Measurements from ENCODE around the gene VPS36.

The VPS36 gene

DNA sequence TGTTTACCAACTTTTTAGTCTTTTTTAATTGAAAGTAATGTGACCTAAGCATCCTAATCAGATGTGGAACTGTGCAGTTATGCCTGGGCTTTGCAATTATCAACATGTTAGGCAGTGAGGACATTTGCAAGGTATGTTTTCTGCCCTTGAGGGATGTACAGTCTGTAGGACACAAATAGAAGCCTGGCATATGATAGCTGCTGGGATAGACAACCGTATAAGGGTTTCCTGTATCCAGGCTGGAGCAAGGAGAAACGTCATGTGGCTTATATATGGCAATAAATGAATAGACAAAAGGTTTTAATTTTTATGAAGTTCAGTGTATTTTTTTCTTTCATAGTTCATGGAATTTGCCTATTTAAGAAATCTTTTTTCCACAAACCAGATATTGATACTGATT is 2.0 kb upstream of the VPS36 start:
- H3K9me3 ChIP-seq (replicated peaks; ENCODE audit: insufficient read depth, low read length), result no peaks in the 10 kb centered on the region
- H3K9ac ChIP-seq (ENCODE audit: low read length), result no peak overlapping the region
- peaks cover 25% of the 10 kb centered on the region for H3F3A ChIP-seq (ENCODE audit: insufficient read depth, low read length)
- TF ChIP-seq EZH2 (optimal IDR thresholded peaks at IDR 0.05; ENCODE audit: low read depth, low read length) (no peak), EZH2phosphoT487 (IDR thresholded peaks at IDR 0.05; ENCODE audit: low read length) (no peak)
- TF ChIP-seq, protein P1, sequence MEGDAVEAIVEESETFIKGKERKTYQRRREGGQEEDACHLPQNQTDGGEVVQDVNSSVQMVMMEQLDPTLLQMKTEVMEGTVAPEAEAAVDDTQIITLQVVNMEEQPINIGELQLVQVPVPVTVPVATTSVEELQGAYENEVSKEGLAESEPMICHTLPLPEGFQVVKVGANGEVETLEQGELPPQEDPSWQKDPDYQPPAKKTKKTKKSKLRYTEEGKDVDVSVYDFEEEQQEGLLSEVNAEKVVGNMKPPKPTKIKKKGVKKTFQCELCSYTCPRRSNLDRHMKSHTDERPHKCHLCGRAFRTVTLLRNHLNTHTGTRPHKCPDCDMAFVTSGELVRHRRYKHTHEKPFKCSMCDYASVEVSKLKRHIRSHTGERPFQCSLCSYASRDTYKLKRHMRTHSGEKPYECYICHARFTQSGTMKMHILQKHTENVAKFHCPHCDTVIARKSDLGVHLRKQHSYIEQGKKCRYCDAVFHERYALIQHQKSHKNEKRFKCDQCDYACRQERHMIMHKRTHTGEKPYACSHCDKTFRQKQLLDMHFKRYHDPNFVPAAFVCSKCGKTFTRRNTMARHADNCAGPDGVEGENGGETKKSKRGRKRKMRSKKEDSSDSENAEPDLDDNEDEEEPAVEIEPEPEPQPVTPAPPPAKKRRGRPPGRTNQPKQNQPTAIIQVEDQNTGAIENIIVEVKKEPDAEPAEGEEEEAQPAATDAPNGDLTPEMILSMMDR (IDR thresholded peaks at IDR 0.05; ENCODE audit: low read length), result no peak
- H3K9me2 ChIP-seq (replicated peaks; ENCODE audit: insufficient read depth, low read length), result no peaks in the 10 kb centered on the region
- no peak overlapping the region for H2AFZ ChIP-seq (ENCODE audit: low read length)
- H3K79me2 ChIP-seq (ENCODE audit: low read length), result peaks cover 65% of the 10 kb centered on the region
- H3K4me2 ChIP-seq (ENCODE audit: low read depth, low read length), result no peak overlapping the region
- no peak overlapping the region for H3K27ac ChIP-seq (ENCODE audit: low read length)
- no peaks in the 10 kb centered on the region for H3K27me3 ChIP-seq (replicated peaks; ENCODE audit: insufficient read depth, low read length)
- no peaks in the 10 kb centered on the region; the same call in 1 of the 2 replicates for H3K36me3 ChIP-seq (replicated peaks; ENCODE audit: insufficient read depth, low read length)
- H3K4me3 ChIP-seq (ENCODE audit: low read length), result no peak overlapping the region
- H4K20me1 ChIP-seq (ENCODE audit: insufficient read depth, low read length), result no peaks in the 10 kb centered on the region
- H3K4me1 ChIP-seq (ENCODE audit: low read length), result 0 out of 2 replicates have a peak, but pooled peaks cover 7% of the 10 kb centered on the region
- no peak for DNase-seq

DNA sequence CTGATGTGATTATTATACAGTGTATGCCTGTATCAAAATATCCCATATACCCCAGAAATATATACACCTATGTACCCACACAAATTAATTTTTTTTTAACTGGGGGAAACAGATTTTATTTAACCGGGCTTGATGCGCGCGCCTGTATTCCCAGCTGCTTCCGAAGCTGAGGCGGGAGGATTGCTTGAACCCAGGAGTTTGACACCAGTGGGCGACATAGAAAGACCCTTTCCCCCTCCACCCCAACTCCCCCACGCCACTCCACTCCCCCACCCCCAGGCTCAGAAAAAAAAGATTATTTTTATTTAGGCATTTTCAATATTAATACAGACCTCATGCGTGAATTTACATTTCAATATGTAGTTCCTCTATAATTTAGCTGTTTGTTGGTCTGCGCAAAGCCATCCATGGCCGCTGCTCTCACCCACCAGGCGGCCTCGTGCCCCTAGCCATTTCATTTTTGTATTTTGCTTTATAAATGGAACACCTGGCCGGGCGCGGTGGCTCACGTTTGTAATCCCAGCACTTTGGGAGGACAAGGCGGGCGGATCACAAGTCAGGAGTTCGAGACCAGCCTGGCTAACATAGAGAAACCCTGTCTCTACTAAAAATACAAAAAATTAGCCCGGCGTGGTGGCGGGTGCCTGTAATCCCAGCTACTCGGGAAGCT is 836 bp upstream of the VPS36 start:
- H3K4me3 ChIP-seq (ENCODE audit: low read length), result no peak overlapping the region
- H3K9me3 ChIP-seq (replicated peaks; ENCODE audit: insufficient read depth, low read length), result no peaks in the 10 kb centered on the region
- H2AFZ ChIP-seq (ENCODE audit: low read length), result no peak overlapping the region
- TF ChIP-seq, protein P1 (IDR thresholded peaks at IDR 0.05; ENCODE audit: low read length), result no peak
- TF ChIP-seq EZH2phosphoT487 (IDR thresholded peaks at IDR 0.05; ENCODE audit: low read length) (no peak), EZH2 (optimal IDR thresholded peaks at IDR 0.05; ENCODE audit: low read depth, low read length) (no peak)
- no peak overlapping the region for H3K27ac ChIP-seq (ENCODE audit: low read length)
- H3K9me2 ChIP-seq (replicated peaks; ENCODE audit: insufficient read depth, low read length), result no peaks in the 10 kb centered on the region
- no peaks in the 10 kb centered on the region for H3K36me3 ChIP-seq (replicated peaks; ENCODE audit: insufficient read depth, low read length)
- no peaks in the 10 kb centered on the region for H3K27me3 ChIP-seq (replicated peaks; ENCODE audit: insufficient read depth, low read length)
- no peaks in the 10 kb centered on the region for H4K20me1 ChIP-seq (ENCODE audit: insufficient read depth, low read length)
- H3F3A ChIP-seq (ENCODE audit: insufficient read depth, low read length), result peaks cover 25% of the 10 kb centered on the region
- H3K4me1 ChIP-seq (ENCODE audit: low read length), result 0 out of 2 replicates have a peak, but pooled peaks cover 7% of the 10 kb centered on the region
- no peak overlapping the region for H3K9ac ChIP-seq (ENCODE audit: low read length)
- peaks cover 59% of the 10 kb centered on the region for H3K79me2 ChIP-seq (ENCODE audit: low read length)
- DNase-seq, result no peak
- H3K4me2 ChIP-seq (ENCODE audit: low read depth, low read length), result peak overlapping the region; percentile 51; the same call in 1 of the 2 replicates

DNA sequence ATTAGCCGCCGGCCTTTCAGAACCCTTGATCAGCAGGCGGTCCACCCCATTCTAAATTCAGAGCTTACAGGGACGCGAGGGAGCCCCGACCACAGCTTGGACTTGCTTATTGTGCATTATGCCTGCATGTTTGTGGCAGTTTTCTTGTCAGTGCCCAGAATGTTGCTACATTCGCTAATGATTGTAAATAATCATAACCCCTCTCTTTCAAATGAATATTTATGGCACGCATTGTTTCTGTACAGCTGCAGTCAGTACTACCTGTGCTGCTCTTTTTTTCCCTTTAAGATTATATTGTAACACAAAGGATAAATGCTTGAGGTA is 321 bp upstream of the VPS36 start:
- no peaks in the 10 kb centered on the region for H3K27me3 ChIP-seq (replicated peaks; ENCODE audit: insufficient read depth, low read length)
- no peak overlapping the region for H3K9ac ChIP-seq (ENCODE audit: low read length)
- DNase-seq, result no peak
- no peaks in the 10 kb centered on the region for H3K36me3 ChIP-seq (replicated peaks; ENCODE audit: insufficient read depth, low read length)
- peaks cover 56% of the 10 kb centered on the region for H3K79me2 ChIP-seq (ENCODE audit: low read length)
- H4K20me1 ChIP-seq (ENCODE audit: insufficient read depth, low read length), result no peaks in the 10 kb centered on the region
- H3K9me3 ChIP-seq (replicated peaks; ENCODE audit: insufficient read depth, low read length), result no peaks in the 10 kb centered on the region
- H3K9me2 ChIP-seq (replicated peaks; ENCODE audit: insufficient read depth, low read length), result no peaks in the 10 kb centered on the region
- H3K4me2 ChIP-seq (ENCODE audit: low read depth, low read length), result peak overlapping the region; percentile 51; the same call in 1 of the 2 replicates
- no peak overlapping the region for H2AFZ ChIP-seq (ENCODE audit: low read length)
- peaks cover 23% of the 10 kb centered on the region for H3F3A ChIP-seq (ENCODE audit: insufficient read depth, low read length)
- 0 out of 2 replicates have a peak, but pooled peaks cover 7% of the 10 kb centered on the region for H3K4me1 ChIP-seq (ENCODE audit: low read length)
- 0 out of 2 replicates have a peak overlapping the region, but pooled peaks have one; percentile 28 for H3K4me3 ChIP-seq (ENCODE audit: low read length)
- no peak overlapping the region for H3K27ac ChIP-seq (ENCODE audit: low read length)
- TF ChIP-seq EZH2phosphoT487 (IDR thresholded peaks at IDR 0.05; ENCODE audit: low read length), result no peak
- TF ChIP-seq EZH2 (optimal IDR thresholded peaks at IDR 0.05; ENCODE audit: low read depth, low read length), result no peak
- TF ChIP-seq, protein P1 (IDR thresholded peaks at IDR 0.05; ENCODE audit: low read length), result peak; percentile 3; the same call in 1 of the 2 replicates

Data from MM.1S (cell line).